Natural killer cell (primary cell): ENCODE data around the gene PLXNA4. TPM values are rescaled to one million over a fixed set of nuclear protein-coding genes. Genes with fewer than 3 reads are reported as not detected.
A peak's percentile ranks its signal among the peaks of the same experiment; 100 is the strongest.

ENCODE experiments used
- ATAC-seq, 3 donors: fragments of 150-1000 bp in 2 of 3; fragments of 200-7000 bp in 1 of 3; cut with Tn5 transposase; 1 replicate in 1 of 3; 2 replicates in 2 of 3; pipeline ENCODE4 v1.10.0; 2021; ENCODE audit warnings: mild to moderate bottlenecking in 2 of 3, moderate library complexity in 2 of 3
- DNase-seq, 2 donors: peaks; one replicate each; pipeline versions ENCODE4 v3.0.0 to v3.0.0-alpha.2; 2013 to 2021; ENCODE audit warnings: mixed read lengths in 1 of 2
- H3K27ac ChIP-seq: one replicate; pipeline ENCODE4 v1.5.1; 2013; ENCODE audit warnings: mild to moderate bottlenecking, low read length
- H3K27me3 ChIP-seq: one replicate; pipeline ENCODE4 v1.6.1; 2013; ENCODE audit warnings: low read length; ENCODE audit not compliant: control insufficient read depth, insufficient read depth
- H3K36me3 ChIP-seq: one replicate; pipeline ENCODE4 v1.6.1; 2013; ENCODE audit warnings: low read length; ENCODE audit not compliant: control insufficient read depth, insufficient read depth
- H3K4me1 ChIP-seq: one replicate; pipeline ENCODE4 v1.6.1; 2013; ENCODE audit warnings: low read length; ENCODE audit not compliant: control insufficient read depth, insufficient read depth
- H3K4me3 ChIP-seq: one replicate; pipeline ENCODE4 v1.5.1; 2013; ENCODE audit warnings: low read length
- H3K9me3 ChIP-seq: one replicate; pipeline ENCODE4 v1.6.1; 2013; ENCODE audit warnings: low read length; ENCODE audit not compliant: control insufficient read depth, insufficient read depth
- H3K27ac Mint-ChIP-seq, 2 donors: one replicate each; pipeline ENCODE4 v1.8.0; 2022; ENCODE audit warnings: mild to moderate bottlenecking in 2 of 2, mixed read lengths in 2 of 2, moderate library complexity in 1 of 2
- H3K27me3 Mint-ChIP-seq, 2 donors: one replicate each; pipeline ENCODE4 v1.8.0; 2022; ENCODE audit warnings: low read depth in 2 of 2, mixed read lengths in 2 of 2
- H3K36me3 Mint-ChIP-seq: one replicate; pipeline ENCODE4 v1.8.0; 2022; ENCODE audit warnings: mixed read lengths
- H3K4me1 Mint-ChIP-seq, 2 donors: one replicate each; pipeline ENCODE4 v1.8.0; 2022; ENCODE audit warnings: mixed read lengths in 2 of 2
- H3K4me3 Mint-ChIP-seq: one replicate; pipeline ENCODE4 v1.8.0; 2022; ENCODE audit warnings: mild to moderate bottlenecking, moderate library complexity, mixed read lengths
- H3K9me3 Mint-ChIP-seq, 2 donors: one replicate each; pipeline ENCODE4 v1.8.0; 2022; ENCODE audit warnings: mixed read lengths in 2 of 2
- WGBS: methylation state at CpG from one replicate; pipeline ENCODE4 v1.1.7; 2013; ENCODE audit warnings: missing lambda C conversion rate; ENCODE audit not compliant: insufficient coverage; 5-methylcytosine and 5-hydroxymethylcytosine counted together
- intact Hi-C: fragments of 100-400 bp; cut with micrococcal nuclease; formaldehyde crosslinking; loops from one replicate; pipeline ENCODE4 v1.14.2; 2022
- total RNA-seq, 4 donors: library from RNA; stranded (reverse); fragments of 120-200 nt in 1 of 4; gene quantifications; one replicate each; pipeline versions ENCODE4 v1.2.3 to v1.2.4, GENCODE V29; 2013 to 2022
- TF ChIP-seq, protein P1 (sequence below): fragments of 200-600 bp; IDR thresholded peaks from one replicate; pipeline ENCODE4 v1.8.0; 2022; ENCODE audit warnings: antibody characterized with exemption

The PLXNA4 gene
- total RNA-seq, 3 donors from 2014 or later (not counting 1 experiment from before 2014, with no cell fraction given), result 5.1 to 15.3 (median 10.9) TPM

GRCh38 chr7:132398253-132398925 is 177.9 kb downstream of the PLXNA4 start:
- no peak overlapping the region for H3K4me3 ChIP-seq
- no peaks in the 10 kb centered on the region for H3K36me3 ChIP-seq
- H3K36me3 Mint-ChIP-seq, result no peaks in the 10 kb centered on the region
- no peaks in the 10 kb centered on the region for H3K9me3 Mint-ChIP-seq
- no peak overlapping the region for H3K4me3 Mint-ChIP-seq
- TF ChIP-seq, protein P1, sequence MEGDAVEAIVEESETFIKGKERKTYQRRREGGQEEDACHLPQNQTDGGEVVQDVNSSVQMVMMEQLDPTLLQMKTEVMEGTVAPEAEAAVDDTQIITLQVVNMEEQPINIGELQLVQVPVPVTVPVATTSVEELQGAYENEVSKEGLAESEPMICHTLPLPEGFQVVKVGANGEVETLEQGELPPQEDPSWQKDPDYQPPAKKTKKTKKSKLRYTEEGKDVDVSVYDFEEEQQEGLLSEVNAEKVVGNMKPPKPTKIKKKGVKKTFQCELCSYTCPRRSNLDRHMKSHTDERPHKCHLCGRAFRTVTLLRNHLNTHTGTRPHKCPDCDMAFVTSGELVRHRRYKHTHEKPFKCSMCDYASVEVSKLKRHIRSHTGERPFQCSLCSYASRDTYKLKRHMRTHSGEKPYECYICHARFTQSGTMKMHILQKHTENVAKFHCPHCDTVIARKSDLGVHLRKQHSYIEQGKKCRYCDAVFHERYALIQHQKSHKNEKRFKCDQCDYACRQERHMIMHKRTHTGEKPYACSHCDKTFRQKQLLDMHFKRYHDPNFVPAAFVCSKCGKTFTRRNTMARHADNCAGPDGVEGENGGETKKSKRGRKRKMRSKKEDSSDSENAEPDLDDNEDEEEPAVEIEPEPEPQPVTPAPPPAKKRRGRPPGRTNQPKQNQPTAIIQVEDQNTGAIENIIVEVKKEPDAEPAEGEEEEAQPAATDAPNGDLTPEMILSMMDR, result no peak
- intact Hi-C loops, result no loop called here
- H3K9me3 ChIP-seq, result no peaks in the 10 kb centered on the region
- 89% methylated on average over 14 of the region's 14 CpGs for WGBS
- no peak for ATAC-seq
- no peak overlapping the region for H3K27ac Mint-ChIP-seq
- no peak for DNase-seq
- peaks cover 0 to 11% of the 10 kb centered on the region in 2 donors for H3K27me3 Mint-ChIP-seq
- H3K4me1 Mint-ChIP-seq, result peaks cover 38 to 54% of the 10 kb centered on the region in 2 donors
- H3K27me3 ChIP-seq, result no peaks in the 10 kb centered on the region
- no peak overlapping the region for H3K27ac ChIP-seq
- peaks cover 27% of the 10 kb centered on the region for H3K4me1 ChIP-seq

DNA sequence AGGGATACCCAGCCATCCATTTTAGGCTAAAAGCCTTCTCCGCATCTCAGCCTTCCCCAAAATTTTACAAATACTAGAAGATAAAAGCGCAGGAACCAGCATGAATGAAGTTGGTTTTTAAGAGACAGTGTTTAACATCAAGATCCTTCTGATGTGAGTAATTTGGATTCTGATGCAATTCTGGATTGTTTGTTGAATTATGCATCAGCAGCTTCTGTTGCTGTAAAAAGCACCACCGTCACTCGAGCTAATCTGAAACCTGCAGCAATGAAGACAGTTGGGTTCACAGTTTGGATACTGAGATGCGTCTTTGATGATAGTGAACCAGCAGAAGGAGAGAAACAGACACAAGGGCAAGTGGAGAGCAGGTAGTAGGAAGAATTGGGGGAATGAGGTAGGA is 179.2 kb downstream of the PLXNA4 start:
- H3K27ac Mint-ChIP-seq, result no peak overlapping the region
- WGBS, result 94% methylated on average over 4 of the region's 5 CpGs

DNA sequence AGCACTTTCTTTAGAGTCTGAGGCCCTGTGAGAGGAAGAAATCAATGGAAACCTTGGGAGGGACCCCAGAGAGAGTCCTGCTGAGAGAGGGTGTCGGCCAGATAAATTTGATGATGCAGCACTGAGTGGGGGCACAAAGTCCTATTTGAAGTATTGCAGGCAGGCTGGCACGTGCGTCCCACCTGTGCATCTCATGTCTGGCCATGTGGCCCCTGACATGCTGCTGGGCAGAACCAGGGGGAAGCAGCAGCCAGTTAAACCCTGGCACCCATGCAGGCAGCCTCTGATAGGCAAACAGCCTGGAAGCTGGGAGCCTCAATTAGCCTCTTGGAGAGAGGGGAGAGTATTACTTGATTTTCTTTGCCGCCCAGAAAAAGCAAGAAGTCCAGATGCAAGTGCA is 180.9 kb downstream of the PLXNA4 start:
- Histone ChIP-seq H3K4me3 (no peak overlapping the region), H3K27me3 (no peaks in the 10 kb centered on the region), H3K27ac (no peak overlapping the region), H3K4me1 (peaks cover 16% of the 10 kb centered on the region), H3K9me3 (no peaks in the 10 kb centered on the region), H3K36me3 (no peaks in the 10 kb centered on the region)
- intact Hi-C loops, result no loop called here
- TF ChIP-seq, protein P1, result no peak
- H3K36me3 Mint-ChIP-seq, result no peaks in the 10 kb centered on the region
- no peak for DNase-seq
- H3K27ac Mint-ChIP-seq, result peak overlapping the region in 1 of 2 donors; percentile 13
- 89% methylated on average over 4 of the region's 4 CpGs for WGBS
- H3K27me3 Mint-ChIP-seq, result peaks cover 9% of the 10 kb centered on the region in 2 donors
- H3K4me3 Mint-ChIP-seq, result no peak overlapping the region
- ATAC-seq, result no peak
- peaks cover 32 to 33% of the 10 kb centered on the region in 2 donors for H3K4me1 Mint-ChIP-seq
- H3K9me3 Mint-ChIP-seq, result no peaks in the 10 kb centered on the region

More for the DNA sequence above, 179.2 kb downstream of the PLXNA4 start:
- DNase-seq, result no peak
- intact Hi-C loops, result no loop called here
- H3K27me3 ChIP-seq, result no peaks in the 10 kb centered on the region
- no peak overlapping the region for H3K4me3 ChIP-seq
- peaks cover 0 to 11% of the 10 kb centered on the region in 2 donors for H3K27me3 Mint-ChIP-seq
- H3K4me1 ChIP-seq, result peaks cover 21% of the 10 kb centered on the region
- TF ChIP-seq, protein P1, result no peak
- no peak for ATAC-seq
- H3K36me3 ChIP-seq, result no peaks in the 10 kb centered on the region
- no peaks in the 10 kb centered on the region for H3K9me3 ChIP-seq
- H3K27ac ChIP-seq, result no peak overlapping the region
- no peak overlapping the region for H3K4me3 Mint-ChIP-seq
- peaks cover 33 to 46% of the 10 kb centered on the region in 2 donors for H3K4me1 Mint-ChIP-seq
- no peaks in the 10 kb centered on the region for H3K36me3 Mint-ChIP-seq
- H3K9me3 Mint-ChIP-seq, result no peaks in the 10 kb centered on the region
